GM12878 (cell line): Measurements from ENCODE around the gene GALNT15. TPM values are rescaled to one million over a fixed set of nuclear protein-coding genes. Genes with fewer than 3 reads are reported as not detected.

ENCODE experiments used
- ATAC-seq: fragments of 200-7000 bp; cut with Tn5 transposase; 3 replicates; pipeline ENCODE4 v1.9.1; 2020; ENCODE audit warnings: mild to moderate bottlenecking, moderate library complexity
- BruUV-seq: library from RNA; stranded (reverse); fragments of 400-500 nt; replicated peaks from 2 replicates; lab custom pipeline; 2021; lab: Mats Ljungman, UMichigan
- CTCF ChIA-PET: fragments of 300-600 bp; sonication (Branson Sonifier 250); formaldehyde crosslinking; extraction: SDS; loops from one replicate; lab custom pipeline; 2021; ENCODE audit warnings: inconsistent platforms; lab: Yijun Ruan, JAX
- POLR2A ChIA-PET: fragments of 350-600 bp; formaldehyde crosslinking; extraction: SDS; loops from one replicate; lab custom pipeline; 2021; ENCODE audit warnings: inconsistent platforms; lab: Charles Lee
- RAD21 ChIA-PET: fragments of 300-600 bp; sonication (Branson Sonifier 250); formaldehyde crosslinking; loops from one replicate; lab custom pipeline; 2023; ENCODE audit warnings: antibody characterized with exemption; ENCODE audit not compliant: unreplicated experiment; lab: Charles Lee
- SMC1A ChIA-PET: fragments of 300-600 bp; sonication (Branson Sonifier 250); formaldehyde crosslinking; loops from one replicate; lab custom pipeline; 2023; ENCODE audit not compliant: unreplicated experiment, uncharacterized antibody; lab: Charles Lee
- DNase-seq: peaks from one replicate; pipeline ENCODE4 v3.0.0-alpha.2; 2011; ENCODE audit warnings: low read depth, low spot score
- FAIRE-seq: peaks from 3 replicates; lab custom pipeline; 2011; peaks lifted over from hg19 to GRCh38; lab: Jason Lieb, UNC
- H2AFZ ChIP-seq: 2 replicates; pipeline ENCODE4 v1.6.0; 2011; ENCODE audit warnings: low read depth, low read length, control low read depth; ENCODE audit not compliant: control insufficient read depth
- H3K27ac ChIP-seq: 2 replicates; pipeline ENCODE4 v1.5.1; 2011; ENCODE audit warnings: control low read depth; ENCODE audit not compliant: control insufficient read depth, insufficient read depth
- H3K27me3 ChIP-seq, 2 experiments: replicated peaks in 1 of 2; 2 replicates each; pipeline versions ENCODE4 v1.6.0 to v1.6.1; 2011; ENCODE audit warnings: low read length in 1 of 2; ENCODE audit not compliant: control insufficient read depth in 2 of 2, insufficient read depth in 2 of 2
- H3K36me3 ChIP-seq, 2 experiments: 2 replicates each; pipeline ENCODE4 v1.5.1; 2011; ENCODE audit warnings: low read length in 1 of 2; ENCODE audit not compliant: control insufficient read depth in 2 of 2, insufficient read depth in 2 of 2
- H3K4me1 ChIP-seq: 2 replicates; pipeline ENCODE4 v1.6.1; 2011; ENCODE audit warnings: mild to moderate bottlenecking, low read length, moderate library complexity, mixed read lengths; ENCODE audit not compliant: control insufficient read depth, insufficient read depth
- H3K4me2 ChIP-seq: 2 replicates; pipeline ENCODE4 v1.6.0; 2011; ENCODE audit warnings: control low read depth; ENCODE audit not compliant: control insufficient read depth, insufficient read depth
- H3K4me3 ChIP-seq: fragments of 200-600 bp; sonication (generic); 2 replicates; pipeline ENCODE4 v1.5.1; 2016
- H3K79me2 ChIP-seq: 2 replicates; pipeline ENCODE4 v1.6.0; 2011; ENCODE audit warnings: low read length; ENCODE audit not compliant: control insufficient read depth, insufficient read depth
- H3K9ac ChIP-seq: 2 replicates; pipeline ENCODE4 v1.8.0; 2011; ENCODE audit warnings: low read length, control low read depth, mixed read lengths; ENCODE audit not compliant: control insufficient read depth, insufficient read depth
- H3K9me3 ChIP-seq: replicated peaks from 3 replicates; pipeline ENCODE4 v1.5.1; 2011; ENCODE audit warnings: mild to moderate bottlenecking, low read length; ENCODE audit not compliant: control insufficient read depth, insufficient read depth
- H4K20me1 ChIP-seq: 2 replicates; pipeline ENCODE4 v1.6.0; 2011; ENCODE audit not compliant: control insufficient read depth, insufficient read depth
- ATF7 ChIP-seq: fragments of 450-650 bp; IDR thresholded peaks from 2 replicates; pipeline ENCODE4 v1.6.1; 2016; ENCODE audit warnings: low read depth, mild to moderate bottlenecking
- BCL11A ChIP-seq: IDR thresholded peaks from 2 replicates; pipeline ENCODE4 v1.6.1; 2011; ENCODE audit warnings: low read depth, low read length
- CBX3 ChIP-seq: fragments of 200-600 bp; sonication (generic); IDR thresholded peaks from 2 replicates; pipeline ENCODE4 v1.6.1; 2016; ENCODE audit warnings: low read depth, borderline replicate concordance
- E2F8 ChIP-seq: fragments of 450-650 bp; IDR thresholded peaks from 2 replicates; pipeline ENCODE4 v1.6.1; 2018; ENCODE audit warnings: mild to moderate bottlenecking, low read depth, moderate library complexity; ENCODE audit not compliant: partially characterized antibody
- IKZF1 ChIP-seq: fragments of 450-650 bp; conservative IDR thresholded peaks from 2 replicates; pipeline ENCODE4 v1.6.1; 2017; ENCODE audit warnings: antibody characterized with exemption, mild to moderate bottlenecking
- KAT2A ChIP-seq: conservative IDR thresholded peaks from 2 replicates; pipeline ENCODE4 v1.6.1; 2011; ENCODE audit warnings: low read depth, low read length; ENCODE audit not compliant: control insufficient read depth
- MXI1 ChIP-seq: fragments of 150-350 bp; IDR thresholded peaks from 2 replicates; pipeline ENCODE4 v1.6.1; 2011; ENCODE audit warnings: low read depth, mild to moderate bottlenecking, inconsistent platforms, low read length, improper control_type of control experiment
- NFXL1 ChIP-seq: fragments of 450-650 bp; IDR thresholded peaks from 2 replicates; pipeline ENCODE4 v1.6.1; 2017; ENCODE audit warnings: antibody characterized with exemption, mild to moderate bottlenecking, borderline replicate concordance
- RB1 ChIP-seq: fragments of 450-650 bp; formaldehyde crosslinking; IDR thresholded peaks from 2 replicates; pipeline ENCODE4 v1.6.1; 2017; ENCODE audit warnings: mild to moderate bottlenecking, borderline replicate concordance
- SIN3A ChIP-seq: IDR thresholded peaks from 2 replicates; pipeline ENCODE4 v1.6.1; 2012; ENCODE audit warnings: low read depth, low read length, improper control_type of control experiment
- ZBED1 ChIP-seq: IDR thresholded peaks from 2 replicates; pipeline ENCODE4 v1.6.1; 2016; ENCODE audit warnings: borderline replicate concordance
- ZNF217 ChIP-seq: fragments of 450-650 bp; IDR thresholded peaks from 2 replicates; pipeline ENCODE4 v1.6.1; 2017; ENCODE audit warnings: antibody characterized with exemption, mild to moderate bottlenecking
- WGBS: methylation state at CpG from one replicate; pipeline ENCODE4 v1.1.6; 2016; ENCODE audit warnings: low lambda C conversion rate; ENCODE audit not compliant: insufficient replicate concordance, insufficient coverage; ENCODE audit errors: missing lambda C conversion rate; 5-methylcytosine and 5-hydroxymethylcytosine counted together
- in situ Hi-C: fragments of 300-500 bp; cut with MboI; formaldehyde crosslinking; loops from 9 replicates; pipeline ENCODE4 v1.14.3; 2018; ENCODE audit warnings: mixed read lengths
- intact Hi-C: fragments of 100-400 bp; cut with micrococcal nuclease; formaldehyde crosslinking; loops from one replicate; pipeline ENCODE4 v1.14.2; 2022; ENCODE audit not compliant: unreplicated experiment
- polyA plus RNA-seq, 11 experiments: library from polyadenylated mRNA; depleted of rRNA in 4 of 11; unstranded in 6 of 11; stranded (reverse) in 5 of 11; fragments of >200 nt; fragmentation: Nextera tagmentation in 4 of 11; fragmentation: Illumina TruSeq in 1 of 11; extraction: Ambion mirVana in 4 of 11; extraction: Trizol in 1 of 11; gene quantifications; 1 replicate in 1 of 11; 2 replicates in 10 of 11; pipeline versions ENCODE4 v1.2.1 to v1.2.3, GENCODE V29; 2011 to 2016; ENCODE audit warnings: inconsistent platforms in 2 of 11, missing spikeins in 2 of 11, low read depth in 1 of 11
- total RNA-seq, 4 experiments: library from RNA; depleted of rRNA in 3 of 4; stranded (reverse); fragments of >200 nt in 3 of 4; fragmentation: Illumina TruSeq in 1 of 4; extraction: Trizol in 1 of 4; gene quantifications; 2 replicates each; pipeline versions ENCODE4 v1.2.1 to v1.2.3, GENCODE V29; 2013 to 2021

The GALNT15 gene
- total and polyA plus RNA-seq, 10 of the 15 experiments (the other 5 are each of a cell fraction or from before 2014, with no cell fraction given): 0.03 to 0.05 TPM; not detected in 8

- Histone ChIP-seq H4K20me1 (no peaks in the 10 kb centered on the region), H3K4me1 (no peaks in the 10 kb centered on the region), H3K4me3 (no peak overlapping the region), H3K27me3 (no peaks in the 10 kb centered on the region; a peak in 1 of 4 replicates), H3K9ac (no peak overlapping the region), H3K4me2 (no peak overlapping the region), H2AFZ (no peak overlapping the region), H3K27ac (no peak overlapping the region), H3K36me3 (no peaks in the 10 kb centered on the region), H3K79me2 (no peaks in the 10 kb centered on the region), H3K9me3 (no peaks in the 10 kb centered on the region)
- SMC1A ChIA-PET: no interaction called here
- ATAC-seq (no peak), DNase-seq (no peak), FAIRE-seq (no peak)
- in situ Hi-C loops (no loop called here), intact Hi-C loops (no loop called here)
- TF ChIP-seq IKZF1 (no peak), CBX3 (no peak), ZBED1 (no peak), ZNF217 (no peak), ATF7 (no peak), KAT2A (no peak), RB1 (no peak), SIN3A (no peak), E2F8 (no peak), BCL11A (no peak), MXI1 (no peak), NFXL1 (no peak)
- CTCF ChIA-PET: no interaction called here
- WGBS: 39% methylated on average over 9 of the region's 9 CpGs
- BruUV-seq: no TSS peak
- RAD21 ChIA-PET: interaction anchor here (0.6 kb wide), 1 partner anchor 16 kb away, joined by 3 read pairs; no protein-coding TSS in a partner anchor
- POLR2A ChIA-PET: interaction anchor here (0.6 kb wide), 1 partner anchor 961 kb away, joined by 3 read pairs; no protein-coding TSS in a partner anchor
Measured at GRCh38 chr3:16211176-16211904, 36.9 kb downstream of the GALNT15 start.
